ENCODE data around the gene RNF39.

GRCh38 chr6:30035784-30036183 lies 39.8 kb downstream of the RNF39 start:
- TF ChIP-seq CTCF (IDR thresholded peaks at IDR 0.05; ENCODE audit: poor library complexity, severe bottlenecking) (no peak), MXI1 (conservative IDR thresholded peaks at IDR 0.05; ENCODE audit: poor library complexity, severe bottlenecking) (no peak), EP300 (conservative IDR thresholded peaks at IDR 0.05; ENCODE audit: poor library complexity, severe bottlenecking) (no peak), POLR2AphosphoS5 (IDR thresholded peaks at IDR 0.05) (no peak), RAD21 (conservative IDR thresholded peaks at IDR 0.05) (no peak), EZH2 (IDR thresholded peaks at IDR 0.05; ENCODE audit: borderline replicate concordance, insufficient read depth, low read length, poor library complexity, severe bottlenecking) (no peak)
